ENCODE measurements around the gene CENPF.

The CENPF gene

GRCh38 chr1:214632091-214632490, 29.1 kb downstream of the CENPF start:
- peak; percentile 77 for DNase-seq

DNA sequence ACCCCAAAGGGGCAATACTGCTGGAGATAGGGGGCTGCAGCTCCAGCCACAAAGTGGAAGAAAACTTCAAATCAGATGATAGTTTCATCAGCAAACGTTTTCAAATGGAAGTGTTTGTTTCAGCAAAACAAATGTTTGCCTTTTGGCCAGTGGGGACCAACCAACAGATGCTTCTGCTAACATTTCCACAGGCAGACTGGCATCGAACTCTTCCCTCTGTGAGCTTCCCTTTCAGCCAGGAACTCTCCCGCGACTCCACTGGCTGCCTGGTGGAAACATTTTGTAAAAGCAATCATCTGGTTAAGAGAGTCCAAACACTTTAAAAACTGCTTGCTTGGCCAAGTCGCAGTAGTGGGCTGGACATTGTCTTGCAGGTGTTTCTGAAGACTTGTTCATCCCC, 30.7 kb downstream of the CENPF start:
- no peak for DNase-seq

DNA sequence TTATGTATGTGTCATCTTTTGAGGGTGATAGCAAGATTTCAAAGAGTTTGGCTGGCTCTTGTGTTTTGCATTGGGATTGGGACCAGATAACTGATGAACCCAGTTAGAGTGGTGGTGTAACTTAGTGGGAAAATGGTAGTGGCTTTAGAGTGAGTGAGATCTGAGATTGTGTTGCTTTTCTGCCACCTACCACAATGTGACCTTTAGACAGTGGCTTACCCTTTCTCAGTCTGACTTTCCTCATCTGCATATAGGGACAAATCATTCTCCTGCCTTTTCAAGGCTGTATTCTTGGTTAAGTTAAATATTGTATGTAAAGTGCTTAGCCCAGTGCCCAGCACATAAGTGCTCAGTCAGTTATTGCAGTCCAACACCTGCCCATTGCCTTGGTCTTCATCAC, 31.3 kb downstream of the CENPF start:
- no peak for DNase-seq

DNA sequence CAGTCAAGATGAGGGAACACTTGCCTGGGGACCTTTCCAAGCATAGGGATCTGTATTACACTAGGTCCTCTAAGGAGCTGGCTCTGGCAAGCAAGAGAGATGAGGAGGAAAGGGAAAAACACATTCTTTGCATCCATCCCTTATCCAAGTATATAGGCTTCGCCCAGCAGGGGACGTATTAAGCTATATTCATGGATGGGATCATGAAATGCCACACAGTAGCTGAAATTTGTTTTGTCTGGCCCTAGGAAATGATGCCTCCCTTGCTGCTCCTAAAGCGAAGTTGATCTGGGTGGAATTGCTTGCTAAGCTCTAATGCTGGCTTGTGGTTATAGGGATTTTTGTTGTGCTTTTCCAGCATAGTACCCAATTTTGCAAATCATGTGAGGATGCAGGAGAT, 32.1 kb downstream of the CENPF start:
- no peak for DNase-seq

- no peak for DNase-seq
These were observed 32.5 kb downstream of the CENPF start for GRCh38 chr1:214635506-214635905.

DNA sequence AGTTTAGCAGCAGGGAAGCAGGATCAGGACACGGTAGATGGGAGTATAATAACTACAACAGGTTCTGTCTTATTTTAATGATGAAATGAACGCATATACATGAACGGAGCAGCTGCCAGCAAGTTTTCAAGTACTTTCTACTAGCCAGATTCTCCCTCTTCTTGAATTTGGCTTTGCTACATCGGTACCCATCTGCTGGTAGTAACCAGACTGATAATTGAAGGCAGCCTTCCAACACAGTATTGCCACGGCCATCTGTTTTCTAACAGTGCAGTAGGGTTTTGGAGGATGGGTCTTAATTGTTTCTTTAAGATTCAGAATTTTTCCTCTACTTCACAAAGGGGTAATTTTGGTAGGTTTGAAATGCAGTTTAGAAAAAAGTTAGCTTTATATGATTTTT, 33.4 kb downstream of the CENPF start:
- no peak for DNase-seq

DNA sequence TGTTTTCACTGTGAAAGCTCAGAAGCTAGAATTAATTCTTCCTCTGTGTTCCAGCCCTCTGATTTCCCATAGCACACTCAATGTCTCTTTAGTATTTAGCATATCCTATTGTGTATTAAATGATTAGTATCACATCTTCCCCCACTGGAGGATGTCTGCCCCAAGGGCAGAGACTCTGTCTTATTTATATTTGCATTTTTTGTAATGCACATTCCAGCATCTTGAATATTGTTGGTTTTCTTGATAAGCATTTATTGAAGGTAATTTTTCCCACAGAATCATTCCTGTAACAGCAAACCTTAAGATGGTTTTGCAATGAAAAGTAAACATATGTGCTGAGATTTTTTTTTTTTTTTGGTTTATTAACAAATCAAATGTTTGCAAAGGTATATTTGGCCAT, 34.1 kb downstream of the CENPF start:
- no peak for DNase-seq

- peak; percentile 56 for DNase-seq
These were observed 34.9 kb downstream of the CENPF start for GRCh38 chr1:214637722-214638458.

DNA sequence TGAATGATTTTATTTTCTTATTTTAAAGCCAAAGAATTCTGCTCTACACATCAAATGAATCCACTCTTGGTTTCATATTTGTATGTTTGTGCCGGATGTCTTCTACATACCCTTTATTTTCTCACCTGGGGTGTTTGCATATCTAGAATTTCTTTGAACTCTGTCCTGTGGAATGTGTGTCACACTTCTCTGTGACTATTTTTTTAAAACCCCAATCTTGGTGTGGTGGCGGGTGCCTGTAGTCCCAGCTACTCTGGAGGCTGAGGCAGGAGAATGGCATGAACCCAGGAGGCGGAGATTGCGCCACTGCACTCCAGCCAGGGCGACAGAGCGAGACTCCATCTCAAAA, 35.4 kb downstream of the CENPF start:
- peak; percentile 27 for DNase-seq

DNA sequence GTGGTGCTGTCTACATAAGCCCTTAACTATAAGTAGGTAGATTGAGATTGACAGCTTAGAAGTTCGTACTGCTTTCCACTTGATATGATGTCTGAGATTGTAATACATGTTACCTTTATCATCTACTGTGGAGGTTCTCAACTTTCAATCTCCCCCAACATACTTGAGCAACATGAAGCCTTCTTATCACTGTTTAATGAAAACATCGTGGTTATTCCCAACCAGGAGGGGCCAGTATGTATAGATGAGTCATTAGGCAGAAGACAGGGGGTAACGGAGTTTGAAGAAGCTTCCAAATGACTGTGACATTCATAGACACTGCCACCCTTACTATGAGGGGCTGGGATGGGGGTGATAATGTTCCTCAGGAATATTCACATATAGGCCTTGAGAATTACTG, 36.0 kb downstream of the CENPF start:
- no peak for DNase-seq

DNA sequence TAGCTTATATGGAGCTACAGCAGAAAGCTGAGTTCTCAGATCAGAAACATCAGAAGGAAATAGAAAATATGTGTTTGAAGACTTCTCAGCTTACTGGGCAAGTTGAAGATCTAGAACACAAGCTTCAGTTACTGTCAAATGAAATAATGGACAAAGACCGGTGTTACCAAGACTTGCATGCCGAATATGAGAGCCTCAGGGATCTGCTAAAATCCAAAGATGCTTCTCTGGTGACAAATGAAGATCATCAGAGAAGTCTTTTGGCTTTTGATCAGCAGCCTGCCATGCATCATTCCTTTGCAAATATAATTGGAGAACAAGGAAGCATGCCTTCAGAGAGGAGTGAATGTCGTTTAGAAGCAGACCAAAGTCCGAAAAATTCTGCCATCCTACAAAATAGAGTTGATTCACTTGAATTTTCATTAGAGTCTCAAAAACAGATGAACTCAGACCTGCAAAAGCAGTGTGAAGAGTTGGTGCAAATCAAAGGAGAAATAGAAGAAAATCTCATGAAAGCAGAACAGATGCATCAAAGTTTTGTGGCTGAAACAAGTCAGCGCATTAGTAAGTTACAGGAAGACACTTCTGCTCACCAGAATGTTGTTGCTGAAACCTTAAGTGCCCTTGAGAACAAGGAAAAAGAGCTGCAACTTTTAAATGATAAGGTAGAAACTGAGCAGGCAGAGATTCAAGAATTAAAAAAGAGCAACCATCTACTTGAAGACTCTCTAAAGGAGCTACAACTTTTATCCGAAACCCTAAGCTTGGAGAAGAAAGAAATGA, 37.6 kb downstream of the CENPF start:
- no peak for DNase-seq

DNA sequence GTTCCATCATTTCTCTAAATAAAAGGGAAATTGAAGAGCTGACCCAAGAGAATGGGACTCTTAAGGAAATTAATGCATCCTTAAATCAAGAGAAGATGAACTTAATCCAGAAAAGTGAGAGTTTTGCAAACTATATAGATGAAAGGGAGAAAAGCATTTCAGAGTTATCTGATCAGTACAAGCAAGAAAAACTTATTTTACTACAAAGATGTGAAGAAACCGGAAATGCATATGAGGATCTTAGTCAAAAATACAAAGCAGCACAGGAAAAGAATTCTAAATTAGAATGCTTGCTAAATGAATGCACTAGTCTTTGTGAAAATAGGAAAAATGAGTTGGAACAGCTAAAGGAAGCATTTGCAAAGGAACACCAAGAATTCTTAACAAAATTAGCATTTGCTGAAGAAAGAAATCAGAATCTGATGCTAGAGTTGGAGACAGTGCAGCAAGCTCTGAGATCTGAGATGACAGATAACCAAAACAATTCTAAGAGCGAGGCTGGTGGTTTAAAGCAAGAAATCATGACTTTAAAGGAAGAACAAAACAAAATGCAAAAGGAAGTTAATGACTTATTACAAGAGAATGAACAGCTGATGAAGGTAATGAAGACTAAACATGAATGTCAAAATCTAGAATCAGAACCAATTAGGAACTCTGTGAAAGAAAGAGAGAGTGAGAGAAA, 38.4 kb downstream of the CENPF start:
- no peak for DNase-seq

- DNase-seq = no peak
These were observed 40.0 kb downstream of the CENPF start for GRCh38 chr1:214643030-214643429.

- DNase-seq = no peak
These were observed 42.7 kb downstream of the CENPF start for GRCh38 chr1:214645712-214646111.

DNA sequence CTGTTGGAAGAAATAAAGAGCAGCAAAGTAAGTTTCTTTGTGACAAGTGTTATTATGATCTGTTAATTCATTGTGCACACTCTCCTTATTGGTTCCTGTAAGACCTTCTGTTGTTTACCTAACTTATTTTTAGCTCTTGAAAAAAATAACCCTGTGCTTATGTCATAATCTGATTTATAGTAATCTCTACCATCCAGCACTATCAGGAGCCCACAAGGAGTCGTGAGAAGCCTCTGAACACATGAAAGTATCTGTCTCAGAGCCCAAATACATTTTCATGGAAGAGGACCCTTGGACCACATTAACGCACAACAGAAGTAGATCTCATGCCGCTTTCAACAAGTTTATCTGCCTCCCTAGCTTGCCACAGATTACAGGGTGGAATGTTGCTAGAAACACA, 45.8 kb downstream of the CENPF start:
- no peak for DNase-seq

DNA sequence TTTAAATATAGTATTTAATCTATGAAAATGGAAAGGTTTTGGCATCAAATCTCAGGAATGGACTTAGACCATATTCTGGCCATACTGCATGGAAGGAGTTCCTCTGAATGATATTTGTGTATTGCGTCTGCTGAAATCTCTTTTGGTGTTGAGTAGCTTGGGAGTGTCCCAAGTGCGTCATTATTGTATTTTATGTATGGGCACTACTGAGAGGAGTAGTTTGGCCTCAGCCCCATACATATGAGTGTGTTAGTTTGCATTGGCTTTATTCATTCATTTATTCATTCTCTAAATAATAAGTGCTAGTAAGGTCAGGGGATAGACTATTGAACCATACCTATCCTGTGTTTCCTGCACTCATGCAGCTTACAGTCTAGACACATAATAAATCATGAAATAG, 46.6 kb downstream of the CENPF start:
- DNase-seq = no peak

- no peak for DNase-seq
These were observed 47.7 kb downstream of the CENPF start for GRCh38 chr1:214650664-214651063.

- no peak for DNase-seq
These were observed 54.3 kb downstream of the CENPF start for GRCh38 chr1:214657299-214657698.

- no peak for DNase-seq
These were observed 55.2 kb downstream of the CENPF start for GRCh38 chr1:214658175-214658574.

- DNase-seq = no peak
These were observed 55.8 kb downstream of the CENPF start for GRCh38 chr1:214658785-214659184.

DNA sequence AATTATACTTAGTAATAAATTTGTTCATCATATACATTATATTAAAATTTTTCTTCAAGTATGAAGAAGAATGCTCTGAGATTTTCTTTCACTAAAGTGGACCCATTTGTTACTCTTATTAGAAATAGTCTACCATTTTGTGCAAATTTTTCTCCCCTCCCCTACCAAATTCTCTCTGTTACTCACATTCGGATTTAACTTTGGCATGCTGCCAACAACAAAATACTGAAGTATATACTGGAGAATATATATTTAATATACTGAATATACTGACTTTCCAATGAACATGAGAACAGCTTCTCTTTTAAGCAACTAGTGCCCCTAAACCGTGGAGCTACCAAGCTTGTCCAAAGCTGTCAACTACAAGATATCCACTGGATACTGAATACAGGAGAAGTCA, 57.2 kb downstream of the CENPF start:
- DNase-seq = no peak

DNA sequence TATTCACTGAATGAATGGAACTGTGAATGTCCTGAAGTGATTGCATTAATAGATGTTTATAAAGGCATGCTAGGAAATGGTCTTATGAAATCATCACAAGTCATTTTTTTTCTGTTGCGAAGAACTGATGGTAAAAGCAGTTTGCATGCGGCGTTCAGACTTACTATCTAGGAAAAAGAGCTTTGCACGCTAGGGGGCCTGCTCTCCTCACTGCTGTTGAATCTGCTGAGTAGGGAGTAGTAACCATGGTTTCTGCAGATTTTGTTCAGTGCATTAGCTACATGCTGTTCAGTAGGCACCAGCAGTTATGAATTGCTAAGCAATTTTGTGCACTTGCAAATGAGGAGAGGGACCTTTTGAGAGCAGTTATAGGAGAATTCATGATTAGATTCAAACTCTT, 57.9 kb downstream of the CENPF start:
- no peak for DNase-seq

DNA sequence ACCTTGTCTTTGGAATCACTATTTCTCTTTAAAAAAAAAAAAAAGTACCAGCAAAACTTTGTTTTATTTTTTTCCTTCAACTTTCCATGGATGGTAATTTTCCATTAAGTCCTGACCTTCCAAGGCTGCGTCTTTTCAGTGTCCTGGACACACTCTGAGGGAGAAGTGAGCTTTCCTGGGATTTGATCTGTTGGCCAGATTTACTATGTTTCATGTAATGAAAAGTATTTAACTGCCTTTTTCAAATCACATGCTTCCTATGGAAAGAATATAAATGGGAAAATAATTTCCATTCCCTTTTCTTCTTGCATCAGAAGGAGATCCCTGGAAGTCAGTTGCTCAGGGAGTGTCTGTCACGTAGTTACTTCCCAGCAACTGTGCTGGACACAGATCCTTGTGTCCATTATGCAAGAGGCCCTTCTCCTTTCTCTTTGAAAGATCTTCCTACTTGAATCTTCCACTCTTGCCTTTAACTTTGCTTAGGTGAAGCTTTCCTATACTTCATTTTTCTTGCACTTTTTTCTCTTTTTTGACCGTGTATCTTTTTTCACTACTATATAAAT, 59.3 kb downstream of the CENPF start:
- DNase-seq = no peak

Measured in CD4-positive, alpha-beta T cell treated with Interleukin-17A for 1 hour (primary cell).